Measurements from ENCODE around the gene SNAPC5. TPM values are rescaled to one million over a fixed set of nuclear protein-coding genes. Genes with fewer than 3 reads are reported as not detected.
A peak's percentile ranks its signal among the peaks of the same experiment; 100 is the strongest.
"Not testable (repeated sequence)": the region's sequence is repeated elsewhere in the genome, so short reads cannot be mapped to it uniquely, and the experiment has no call there.

SNAPC5 gene
- total RNA-seq, 1 donor = 14.2 TPM

- DNase-seq (ENCODE audit: low read depth) = peak; percentile 81
- no peak overlapping the region for H3K4me3 ChIP-seq (ENCODE audit: low read depth, low read length)
- TF ChIP-seq CTCF (IDR thresholded peaks at IDR 0.05; ENCODE audit: insufficient read depth, low read depth, low read length) = no peak
Observed at GRCh38 chr15:66472176-66472999, 25.2 kb downstream of the SNAPC5 start.

GRCh38 chr15:66470825-66471224, 26.7 kb downstream of the SNAPC5 start:
- H3K4me3 ChIP-seq (ENCODE audit: low read depth, low read length); DNase-seq (ENCODE audit: low read depth): not testable (repeated sequence)

GRCh38 chr15:66467162-66468040, 30.2 kb downstream of the SNAPC5 start:
- not testable (repeated sequence) for DNase-seq (ENCODE audit: low read depth); H3K4me3 ChIP-seq (ENCODE audit: low read depth, low read length)

GRCh38 chr15:66465294-66465693, 32.3 kb downstream of the SNAPC5 start:
- not testable (repeated sequence) for DNase-seq (ENCODE audit: low read depth); H3K4me3 ChIP-seq (ENCODE audit: low read depth, low read length)

- no peak for TF ChIP-seq CTCF (IDR thresholded peaks at IDR 0.05; ENCODE audit: insufficient read depth, low read depth, low read length)
- no peak for DNase-seq (ENCODE audit: low read depth)
- H3K4me3 ChIP-seq (ENCODE audit: low read depth, low read length) = no peak overlapping the region
Observed at GRCh38 chr15:66462627-66463026, 34.9 kb downstream of the SNAPC5 start.

GRCh38 chr15:66461917-66462316, 35.6 kb downstream of the SNAPC5 start:
- DNase-seq (ENCODE audit: low read depth) = peak; percentile 80
- TF ChIP-seq CTCF (IDR thresholded peaks at IDR 0.05; ENCODE audit: insufficient read depth, low read depth, low read length) = no peak
- H3K4me3 ChIP-seq (ENCODE audit: low read depth, low read length) = no peak overlapping the region

- not testable (repeated sequence) for H3K4me3 ChIP-seq (ENCODE audit: low read depth, low read length)
Observed at GRCh38 chr15:66461294-66461693, 36.3 kb downstream of the SNAPC5 start.

GRCh38 chr15:66459818-66460615, 37.5 kb downstream of the SNAPC5 start:
- TF ChIP-seq CTCF (IDR thresholded peaks at IDR 0.05; ENCODE audit: insufficient read depth, low read depth, low read length) = no peak
- DNase-seq (ENCODE audit: low read depth) = no peak
- no peak overlapping the region for H3K4me3 ChIP-seq (ENCODE audit: low read depth, low read length)

More at GRCh38 chr15:66461294-66461693, 36.3 kb downstream of the SNAPC5 start:
- not testable (repeated sequence) for DNase-seq (ENCODE audit: low read depth)
